GM12891 (cell line): ENCODE measurements around the gene RNU1-4.
"Not testable (repeated sequence)": the region's sequence is repeated elsewhere in the genome, so short reads cannot be mapped to it uniquely, and the experiment has no call there.

ENCODE experiments used
- PAX5 ChIP-seq: IDR thresholded peaks from 2 replicates; pipeline ENCODE4 v1.6.1; 2011; ENCODE audit warnings: low read length, moderate library complexity, mild to moderate bottlenecking; ENCODE audit not compliant: insufficient read depth, severe bottlenecking
- POLR2A ChIP-seq: IDR thresholded peaks from 2 replicates; pipeline ENCODE4 v1.6.1; 2011; ENCODE audit warnings: low read depth, low read length, control low read depth
- POLR2AphosphoS5 ChIP-seq: IDR thresholded peaks from 2 replicates; pipeline ENCODE4 v1.6.1; 2011; ENCODE audit warnings: low read depth, low read length, control low read depth
- TAF1 ChIP-seq: IDR thresholded peaks from 2 replicates; pipeline ENCODE4 v1.6.1; 2011; ENCODE audit warnings: low read depth, low read length, control low read depth

DNA sequence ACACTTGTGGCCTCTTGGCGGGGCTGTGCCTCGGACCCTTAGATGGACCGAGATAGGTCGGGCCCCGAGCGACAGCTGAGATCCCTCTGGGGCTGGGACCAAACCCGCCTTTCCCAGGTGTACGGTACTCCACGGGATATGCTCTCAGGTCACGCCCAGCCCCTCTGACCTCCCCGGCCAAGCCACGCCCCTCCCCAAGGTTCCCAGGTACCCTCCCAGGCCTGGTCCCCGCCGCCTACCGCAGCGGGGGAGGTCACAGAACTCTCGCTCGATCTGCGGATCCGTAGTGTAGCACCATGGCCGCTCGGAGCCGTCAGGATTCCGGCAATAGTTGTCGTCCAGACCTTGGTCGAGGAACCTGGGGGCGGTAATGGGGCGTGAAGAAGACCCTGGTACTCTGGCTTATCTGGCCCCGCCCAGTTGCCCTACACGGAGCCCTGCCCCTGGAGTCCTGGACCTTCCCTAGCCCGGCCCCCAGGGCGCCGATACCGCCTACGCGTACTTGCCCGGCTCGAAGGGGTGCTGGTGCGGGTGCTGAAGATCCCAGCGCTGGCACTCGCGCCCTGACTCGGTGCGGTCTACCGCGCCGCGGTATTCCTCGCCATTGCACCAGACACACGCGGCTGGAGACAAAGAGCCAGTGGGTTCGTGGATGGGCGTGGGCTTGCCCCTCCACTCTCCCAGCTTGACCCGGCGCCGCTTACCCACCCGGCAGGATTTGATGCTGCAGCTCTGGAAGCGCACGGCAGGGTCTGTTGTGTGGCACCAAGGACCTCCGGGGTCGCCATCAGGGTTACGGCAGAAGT lies 19.5 kb downstream of the RNU1-4 start:
- TF ChIP-seq POLR2A, POLR2AphosphoS5, TAF1, PAX5: not testable (repeated sequence)
